Thyroid gland (tissue), 4 donors: Measurements from ENCODE around the gene HIRIP3.
"Not testable (repeated sequence)": the region's sequence is repeated elsewhere in the genome, so short reads cannot be mapped to it uniquely, and the experiment has no call there.

ENCODE experiments used
- CTCF ChIP-seq, 6 experiments: fragments of 200-600 bp in 3 of 6; fragments of 450-650 bp in 3 of 6; sonication (generic) in 3 of 6; IDR thresholded peaks; one replicate each; pipeline ENCODE4 v1.5.1; 2016 to 2019; ENCODE audit warnings: antibody characterized with exemption in 6 of 6, mild to moderate bottlenecking in 2 of 6, inconsistent platforms in 1 of 6, moderate library complexity in 1 of 6
- POLR2A ChIP-seq, 2 donors: fragments of 450-650 bp; IDR thresholded peaks; one replicate each; pipeline ENCODE4 v1.6.1; 2017; ENCODE audit warnings: antibody characterized with exemption in 2 of 2, mild to moderate bottlenecking in 2 of 2, moderate library complexity in 1 of 2

GRCh38 chr16:30015450-30015849 lies 20.0 kb upstream of the HIRIP3 start:
- not testable (repeated sequence) for TF ChIP-seq CTCF, POLR2A (IDR thresholded peaks at IDR 0.05)
